ENCODE measurements around the gene UBE2F. TPM values are rescaled to one million over a fixed set of nuclear protein-coding genes. Genes with fewer than 3 reads are reported as not detected.
"Not testable (repeated sequence)": the region's sequence is repeated elsewhere in the genome, so short reads cannot be mapped to it uniquely, and the experiment has no call there.

The UBE2F gene
- total and polyA plus RNA-seq, 2 of the 13 experiments (the other 11 are each of a cell fraction or from before 2014, with no cell fraction given) = 35.4 to 73.1 TPM

DNA sequence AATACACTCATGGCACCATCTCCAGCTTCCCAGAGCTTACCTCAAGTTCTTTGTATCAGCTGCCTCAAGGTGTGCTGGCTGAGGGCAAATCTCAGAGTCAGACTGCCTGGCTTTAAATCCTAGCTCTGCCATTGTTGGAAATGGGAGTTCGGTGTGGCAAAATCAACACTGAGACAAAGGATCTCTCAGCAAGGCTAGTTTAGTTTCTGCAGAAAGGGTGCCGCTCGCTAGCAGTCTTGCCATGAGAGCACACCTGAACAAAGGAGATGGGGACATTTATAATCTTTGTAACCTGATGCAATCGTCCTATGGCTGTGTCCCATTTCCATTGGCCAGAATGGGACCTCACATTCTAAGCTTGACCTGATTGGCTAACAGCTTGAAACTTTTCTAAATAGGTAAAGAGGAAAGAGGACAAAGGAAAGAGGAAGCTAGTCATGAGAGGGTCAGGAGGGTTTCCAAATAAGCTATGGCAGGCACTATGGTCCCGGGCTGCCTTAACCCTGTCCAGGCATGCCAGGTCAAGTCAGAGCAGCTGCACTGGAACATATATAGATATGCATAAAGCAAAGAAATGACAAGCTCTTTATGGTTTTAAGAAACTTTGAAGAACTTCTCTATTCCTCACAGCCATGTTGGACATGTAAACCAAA is 4.3 kb upstream of the UBE2F start:
- Histone ChIP-seq H3K9ac (ENCODE audit: insufficient read depth, low read depth, low read length) (no peak overlapping the region), H3K27ac (ENCODE audit: extremely low read length, insufficient read depth, low read length) (no peak overlapping the region), H3K4me3 (replicated peaks in 1 of 3; ENCODE audit: insufficient read depth in 1 of 3, low read depth in 2 of 3, low read length in 3 of 3) (no peak overlapping the region), H4K20me1 (ENCODE audit: insufficient read depth, low read length) (peaks cover 1% of the 10 kb centered on the region; the same call in 1 of the 2 replicates), H2AFZ (ENCODE audit: low read length) (no peak overlapping the region), H3K79me2 (ENCODE audit: insufficient read depth, low read length) (peaks cover 3% of the 10 kb centered on the region), H3K9me3 (ENCODE audit: low read length) (peaks cover 15% of the 10 kb centered on the region), H3K4me1 (ENCODE audit: insufficient read depth, low read length) (peaks cover 13% of the 10 kb centered on the region; the same call in 1 of the 2 replicates), H3K4me2 (ENCODE audit: low read depth, low read length) (no peak overlapping the region), H3K36me3 (replicated peaks in 1 of 2; ENCODE audit: control insufficient read depth in 1 of 2, insufficient read depth in 2 of 2, low read length in 2 of 2) (no peaks in the 10 kb centered on the region), H3K27me3 (ENCODE audit: control insufficient read depth in 1 of 2, insufficient read depth in 2 of 2, low read length in 2 of 2) (peaks cover 2 to 54% of the 10 kb centered on the region in 2 experiments)
- WGBS (ENCODE audit: low lambda C conversion rate) = 43% methylated on average over 5 of the region's 5 CpGs
- TF ChIP-seq ZNF562 (CRISPR knock-in tag; IDR thresholded peaks at IDR 0.05; ENCODE audit: borderline replicate concordance) (peak; percentile 98), ZNF260 (CRISPR knock-in tag; IDR thresholded peaks at IDR 0.05; ENCODE audit: borderline replicate concordance, low read depth) (no peak), ZBTB39 (CRISPR knock-in tag; IDR thresholded peaks at IDR 0.05) (no peak)
- DNase-seq (ENCODE audit: low spot score) = no peak
- CTCF ChIA-PET (ENCODE audit: low intra/inter-chr PET ratio, low total read pairs) = no interaction called here
- in situ Hi-C loops (cut with HindIII; ENCODE audit: extremely low pct_ligation_motif_present, low pct_unique_long_range_greater_than_20kb) = no loop called here
- POLR2A ChIA-PET = no interaction called here
- no peak for FAIRE-seq
- BruUV-seq (replicated peaks) = no TSS peak
- intact Hi-C loops (cut with micrococcal nuclease; ENCODE audit: unreplicated experiment) = no loop called here
- no peak for ATAC-seq

- ATAC-seq; POLR2A ChIA-PET; FAIRE-seq; H3K27ac ChIP-seq (ENCODE audit: extremely low read length, insufficient read depth, low read length); in situ Hi-C loops (cut with HindIII; ENCODE audit: extremely low pct_ligation_motif_present, low pct_unique_long_range_greater_than_20kb); H3K36me3 ChIP-seq (replicated peaks in 1 of 2; ENCODE audit: control insufficient read depth in 1 of 2, insufficient read depth in 2 of 2, low read length in 2 of 2); CTCF ChIA-PET (ENCODE audit: low intra/inter-chr PET ratio, low total read pairs); DNase-seq (ENCODE audit: low spot score); H3K9ac ChIP-seq (ENCODE audit: insufficient read depth, low read depth, low read length); intact Hi-C loops (cut with micrococcal nuclease; ENCODE audit: unreplicated experiment); H3K4me2 ChIP-seq (ENCODE audit: low read depth, low read length); H2AFZ ChIP-seq (ENCODE audit: low read length); H3K4me3 ChIP-seq (replicated peaks in 1 of 3; ENCODE audit: insufficient read depth in 1 of 3, low read depth in 2 of 3, low read length in 3 of 3); BruUV-seq (replicated peaks): not testable (repeated sequence)
- H3K9me3 ChIP-seq (ENCODE audit: low read length) = peaks cover 15% of the 10 kb centered on the region
- peaks cover 13% of the 10 kb centered on the region for H3K79me2 ChIP-seq (ENCODE audit: insufficient read depth, low read length)
- peaks cover 11% of the 10 kb centered on the region; the same call in 1 of the 2 replicates for H4K20me1 ChIP-seq (ENCODE audit: insufficient read depth, low read length)
- H3K27me3 ChIP-seq (ENCODE audit: control insufficient read depth in 1 of 2, insufficient read depth in 2 of 2, low read length in 2 of 2) = peaks cover 2 to 44% of the 10 kb centered on the region in 2 experiments; a peak in 4 of 5 replicates
- H3K4me1 ChIP-seq (ENCODE audit: insufficient read depth, low read length) = peaks cover 22% of the 10 kb centered on the region
- 19% methylated on average over 7 of the region's 7 CpGs for WGBS (ENCODE audit: low lambda C conversion rate)
Measured at GRCh38 chr2:237963490-237963991, 3.3 kb upstream of the UBE2F start.
